Epithelial cell of esophagus (primary cell): ENCODE results near the gene MDFIC.
A peak's percentile ranks its signal among the peaks of the same experiment; 100 is the strongest.

Source experiments
- DNase-seq: peaks from one replicate; pipeline ENCODE4 v3.0.0; 2010; ENCODE audit warnings: low read depth
- H3K4me3 ChIP-seq: 2 replicates; pipeline ENCODE4 v1.5.1; 2011; ENCODE audit warnings: mild to moderate bottlenecking, low read length, control low read depth
- CTCF ChIP-seq: IDR thresholded peaks from 2 replicates; pipeline ENCODE4 v1.5.1; 2011; ENCODE audit warnings: low read depth, mild to moderate bottlenecking, low read length, control low read depth, inconsistent platforms; ENCODE audit not compliant: insufficient read depth; ENCODE audit errors: missing control alignments

The MDFIC gene

GRCh38 chr7:114889646-114890285, 32.1 kb upstream of the MDFIC start:
- DNase-seq: peak; percentile 96
- TF ChIP-seq CTCF: no peak
- H3K4me3 ChIP-seq: no peak overlapping the region

GRCh38 chr7:114890561-114890960, 31.3 kb upstream of the MDFIC start:
- H3K4me3 ChIP-seq: no peak overlapping the region
- DNase-seq: no peak
- TF ChIP-seq CTCF: no peak

- DNase-seq: no peak
- H3K4me3 ChIP-seq: peak overlapping the region; percentile 51
- TF ChIP-seq CTCF: no peak
Measured at GRCh38 chr7:114900127-114900526, 21.8 kb upstream of the MDFIC start.

- peak overlapping the region; percentile 51 for H3K4me3 ChIP-seq
- TF ChIP-seq CTCF: no peak
- peak; percentile 94 for DNase-seq
Measured at GRCh38 chr7:114901771-114902170, 20.1 kb upstream of the MDFIC start.

- no peak for TF ChIP-seq CTCF
- peak; percentile 51 for DNase-seq
- H3K4me3 ChIP-seq: no peak overlapping the region
Measured at GRCh38 chr7:114903131-114903530, 18.8 kb upstream of the MDFIC start.

- no peak for TF ChIP-seq CTCF
- DNase-seq: peak; percentile 62
- H3K4me3 ChIP-seq: no peak overlapping the region
Measured at GRCh38 chr7:114910787-114911186, 11.1 kb upstream of the MDFIC start.

- TF ChIP-seq CTCF: no peak
- no peak overlapping the region for H3K4me3 ChIP-seq
- DNase-seq: no peak
Measured at GRCh38 chr7:114911411-114911810, 10.5 kb upstream of the MDFIC start.
